Keratinocyte (primary cell): ENCODE results near the gene AGPAT3. TPM values are rescaled to one million over a fixed set of nuclear protein-coding genes. Genes with fewer than 3 reads are reported as not detected.
A peak's percentile ranks its signal among the peaks of the same experiment; 100 is the strongest.

ENCODE experiments used
- DNase-seq: peaks from one replicate; pipeline ENCODE4 v3.0.0-alpha.2; 2011; ENCODE audit warnings: low read depth, missing footprints, low spot score
- FAIRE-seq: peaks from 2 replicates; lab custom pipeline; 2011; peaks lifted over from hg19 to GRCh38; lab: Jason Lieb, UNC
- H2AFZ ChIP-seq: 2 replicates; pipeline ENCODE4 v1.6.0; 2012; ENCODE audit warnings: low read length, control low read depth, inconsistent platforms; ENCODE audit not compliant: control insufficient read depth
- H3K27ac ChIP-seq: 2 replicates; pipeline ENCODE4 v1.5.1; 2011; ENCODE audit warnings: low read length; ENCODE audit not compliant: control insufficient read depth, insufficient read depth
- H3K27me3 ChIP-seq: 3 replicates; pipeline ENCODE4 v1.6.0; 2011; ENCODE audit warnings: low read length; ENCODE audit not compliant: control insufficient read depth, insufficient read depth; ENCODE audit errors: extremely low read depth
- H3K36me3 ChIP-seq, 2 experiments: 2 replicates in 1 of 2; 3 replicates in 1 of 2; pipeline ENCODE4 v1.5.1; 2011; ENCODE audit warnings: low read length in 2 of 2, mild to moderate bottlenecking in 1 of 2; ENCODE audit not compliant: control insufficient read depth in 2 of 2, insufficient read depth in 2 of 2; ENCODE audit errors: extremely low read depth in 1 of 2
- H3K4me1 ChIP-seq: 3 replicates; pipeline ENCODE4 v1.5.1; 2011; ENCODE audit warnings: low read length; ENCODE audit not compliant: control insufficient read depth, insufficient read depth; ENCODE audit errors: extremely low read depth
- H3K4me2 ChIP-seq: 3 replicates; pipeline ENCODE4 v1.6.0; 2011; ENCODE audit warnings: low read depth, low read length; ENCODE audit not compliant: control insufficient read depth, insufficient read depth; ENCODE audit errors: extremely low read depth
- H3K4me3 ChIP-seq, 3 experiments: fragments of 200-600 bp in 1 of 3; sonication (generic) in 1 of 3; 2 replicates in 2 of 3; 3 replicates in 1 of 3; pipeline ENCODE4 v1.5.1; 2011 to 2016; ENCODE audit warnings: low read length in 3 of 3, mild to moderate bottlenecking in 3 of 3, control low read depth in 2 of 3, inconsistent platforms in 1 of 3, low read depth in 1 of 3, mixed read lengths in 1 of 3, mixed run types in 1 of 3, moderate library complexity in 1 of 3; ENCODE audit not compliant: control insufficient read depth in 2 of 3, insufficient read depth in 2 of 3; ENCODE audit errors: extremely low read depth in 1 of 3
- H3K79me2 ChIP-seq: 2 replicates; pipeline ENCODE4 v1.6.0; 2012; ENCODE audit warnings: low read length; ENCODE audit not compliant: control insufficient read depth, insufficient read depth
- H3K9ac ChIP-seq: 3 replicates; pipeline ENCODE4 v1.6.0; 2011; ENCODE audit warnings: low read length; ENCODE audit not compliant: control insufficient read depth, insufficient read depth; ENCODE audit errors: extremely low read depth
- H3K9me1 ChIP-seq: 3 replicates; pipeline ENCODE4 v1.6.0; 2011; ENCODE audit warnings: low read length; ENCODE audit not compliant: control insufficient read depth, insufficient read depth; ENCODE audit errors: extremely low read depth
- H3K9me3 ChIP-seq: 2 replicates; pipeline ENCODE4 v1.5.1; 2012; ENCODE audit warnings: low read depth, low read length; ENCODE audit not compliant: control insufficient read depth
- H4K20me1 ChIP-seq: 3 replicates; pipeline ENCODE4 v1.6.0; 2011; ENCODE audit warnings: low read length; ENCODE audit not compliant: control insufficient read depth, insufficient read depth; ENCODE audit errors: extremely low read depth
- CTCF ChIP-seq, 3 experiments: IDR thresholded peaks in 1 of 3; conservative IDR thresholded peaks in 1 of 3; optimal IDR thresholded peaks in 1 of 3; 2 replicates in 2 of 3; 3 replicates in 1 of 3; pipeline versions ENCODE3 to v1.5.1; 2011; ENCODE audit warnings: low read length in 3 of 3, mild to moderate bottlenecking in 3 of 3, moderate library complexity in 2 of 3, control low read depth in 1 of 3, inconsistent platforms in 1 of 3; ENCODE audit not compliant: insufficient read depth in 2 of 3; ENCODE audit errors: extremely low read depth in 1 of 3
- EZH2 ChIP-seq: IDR thresholded peaks from one replicate; pipeline ENCODE4 v1.6.1; 2012; ENCODE audit warnings: inconsistent platforms, mild to moderate bottlenecking, low read length, moderate library complexity
- dilution Hi-C: fragments of 300-500 bp; cut with MboI; formaldehyde crosslinking; loops from one replicate; pipeline ENCODE4 v1.7.0; 2020; ENCODE audit warnings: low sequenced_read_pairs; ENCODE audit not compliant: extremely low pct_ligation_motif_present
- polyA plus RNA-seq, 5 experiments: library from polyadenylated mRNA; depleted of rRNA in 3 of 5; stranded (reverse) in 3 of 5; stranded (forward) in 1 of 5; unstranded in 1 of 5; fragments of >200 nt; gene quantifications; 1 replicate in 1 of 5; 2 replicates in 3 of 5; 3 replicates in 1 of 5; pipeline versions ENCODE4 v1.2.1 to v1.2.3, GENCODE V29; 2011 to 2012; ENCODE audit warnings: missing spikeins in 2 of 5, low read depth in 1 of 5, low replicate concordance in 1 of 5

AGPAT3 gene
- polyA plus RNA-seq, 1 donor (not counting 4 experiments of a cell fraction or from before 2014, with no cell fraction given) = 21.7 TPM

- Histone ChIP-seq H3K36me3 (no peaks in the 10 kb centered on the region), H3K79me2 (peaks cover 60% of the 10 kb centered on the region), H3K9me1 (peaks cover 3% of the 10 kb centered on the region), H4K20me1 (peaks cover 19% of the 10 kb centered on the region), H2AFZ (no peak overlapping the region), H3K4me3 (peak overlapping the region; percentile 81 to 89 (median 88)), H3K9ac (peak overlapping the region; percentile 89), H3K27me3 (no peaks in the 10 kb centered on the region), H3K9me3 (no peaks in the 10 kb centered on the region), H3K4me2 (peak overlapping the region; percentile 97), H3K4me1 (peaks cover 11% of the 10 kb centered on the region), H3K27ac (peak overlapping the region; percentile 80)
- TF ChIP-seq CTCF (optimal IDR thresholded peaks at IDR 0.05 in 1 of 3, IDR thresholded peaks at IDR 0.05 in 1 of 3, conservative IDR thresholded peaks at IDR 0.05 in 1 of 3; ENCODE audit: extremely low read depth in 1 of 3, insufficient read depth in 2 of 3, low read length in 3 of 3) = no peak
- no peak for TF ChIP-seq EZH2
- DNase-seq (no peak), FAIRE-seq (no peak)
- dilution Hi-C loops = no loop called here
These were observed 148.5 kb downstream of the AGPAT3 start for GRCh38 chr21:44013380-44014088.

- H3K36me3 ChIP-seq = no peaks in the 10 kb centered on the region
- peaks cover 92% of the 10 kb centered on the region for H3K79me2 ChIP-seq
- dilution Hi-C loops = no loop called here
- peaks cover 3% of the 10 kb centered on the region for H3K9me1 ChIP-seq
- no peak overlapping the region for H3K4me2 ChIP-seq
- H3K27me3 ChIP-seq = no peaks in the 10 kb centered on the region
- FAIRE-seq (no peak), DNase-seq (no peak)
- no peak overlapping the region for H3K9ac ChIP-seq
- H3K4me3 ChIP-seq = no peak overlapping the region
- no peak overlapping the region for H3K27ac ChIP-seq
- TF ChIP-seq EZH2 = no peak
- H3K9me3 ChIP-seq = no peaks in the 10 kb centered on the region
- peaks cover 23% of the 10 kb centered on the region for H4K20me1 ChIP-seq
- peaks cover 11% of the 10 kb centered on the region for H3K4me1 ChIP-seq
- no peak overlapping the region for H2AFZ ChIP-seq
These were observed 152.6 kb downstream of the AGPAT3 start for GRCh38 chr21:44017601-44018000.
